Measurements from ENCODE around the gene ANAPC2.
A peak's percentile ranks its signal among the peaks of the same experiment; 100 is the strongest.

The ANAPC2 gene

DNA sequence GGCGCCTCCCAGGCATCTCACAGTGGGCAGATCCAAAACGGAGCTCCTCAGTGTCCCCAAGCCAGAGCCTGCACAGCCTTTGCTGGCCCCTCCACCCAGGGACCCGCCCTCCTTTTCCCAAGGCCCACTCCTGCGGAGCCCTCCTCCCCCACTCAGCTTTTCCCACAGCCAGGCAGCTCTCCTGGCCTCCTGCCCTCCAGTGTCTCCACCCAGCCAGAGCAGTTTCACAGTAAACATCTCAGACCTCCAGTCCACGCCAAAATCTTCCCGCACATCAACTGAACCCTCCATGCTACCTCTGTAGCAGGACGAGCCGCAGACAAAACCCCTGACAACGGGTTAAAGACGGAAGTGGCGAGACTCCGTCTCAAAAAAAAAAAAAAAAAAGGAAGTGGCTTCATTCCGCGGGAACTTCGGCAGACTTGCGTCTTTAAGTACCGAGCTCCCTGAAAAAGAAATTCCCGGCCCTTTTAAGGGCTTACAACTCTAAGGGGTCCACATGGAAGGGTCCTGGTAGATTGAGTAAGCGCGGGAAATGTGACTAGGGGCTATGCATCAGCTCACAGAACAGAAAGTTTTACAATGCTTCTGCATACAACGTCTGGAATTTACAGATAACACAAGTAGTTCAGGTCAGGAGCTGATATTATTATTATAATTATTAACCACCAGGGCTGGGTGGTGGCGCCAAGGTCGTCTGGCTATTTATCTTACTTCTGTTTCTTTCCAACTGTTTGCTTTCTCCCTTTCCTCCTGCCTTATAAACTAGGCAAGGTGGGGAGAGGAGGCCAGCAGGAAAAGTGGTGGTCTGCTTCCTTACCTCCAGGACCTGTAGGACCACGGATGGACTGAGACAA, 60.8 kb downstream of the ANAPC2 start:
- DNase-seq (ENCODE audit: low read depth): peak; percentile 23

GRCh38 chr9:137126786-137127185, 61.6 kb downstream of the ANAPC2 start:
- DNase-seq (ENCODE audit: low read depth): no peak

Data from T-helper 22 cell (primary cell).